ENCODE measurements around the gene CALM1. TPM values are rescaled to one million over a fixed set of nuclear protein-coding genes. Genes with fewer than 3 reads are reported as not detected.

Gene CALM1
- total RNA-seq, 1 donor from 2014 or later: 638 TPM

DNA sequence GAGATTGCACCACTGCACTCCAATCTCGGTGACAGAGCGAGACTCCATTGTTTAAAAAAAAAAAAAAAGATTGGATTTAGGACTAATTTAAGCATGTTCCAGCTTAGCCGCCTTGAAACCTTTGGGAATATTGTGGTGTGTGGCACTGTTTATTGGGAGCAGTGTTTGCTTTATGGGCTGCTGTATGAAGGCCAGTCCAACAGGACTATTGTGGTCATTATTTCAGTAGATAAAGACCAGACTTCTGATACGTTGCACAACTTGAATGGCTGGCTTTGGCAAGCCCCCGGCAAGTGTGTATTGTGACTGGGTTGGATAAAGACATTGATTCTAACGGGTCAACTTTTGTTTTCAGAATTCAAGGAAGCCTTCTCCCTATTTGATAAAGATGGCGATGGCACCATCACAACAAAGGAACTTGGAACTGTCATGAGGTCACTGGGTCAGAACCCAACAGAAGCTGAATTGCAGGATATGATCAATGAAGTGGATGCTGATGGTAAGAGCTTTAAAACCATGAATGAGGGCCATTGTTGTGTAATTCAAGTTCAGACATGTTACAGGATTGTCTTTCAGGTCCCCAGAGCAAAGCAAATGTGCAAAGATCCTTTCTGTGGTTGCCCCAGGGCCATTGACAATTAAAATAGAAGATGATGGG lies 4.2 kb downstream of the CALM1 start:
- intact Hi-C loops (cut with DNase I): loop anchor here (5.0 kb wide), 1 partner anchor 201 kb away; no protein-coding TSS in a partner anchor
- ATAC-seq (no peak), DNase-seq (ENCODE audit: missing footprints) (no peak)

DNA sequence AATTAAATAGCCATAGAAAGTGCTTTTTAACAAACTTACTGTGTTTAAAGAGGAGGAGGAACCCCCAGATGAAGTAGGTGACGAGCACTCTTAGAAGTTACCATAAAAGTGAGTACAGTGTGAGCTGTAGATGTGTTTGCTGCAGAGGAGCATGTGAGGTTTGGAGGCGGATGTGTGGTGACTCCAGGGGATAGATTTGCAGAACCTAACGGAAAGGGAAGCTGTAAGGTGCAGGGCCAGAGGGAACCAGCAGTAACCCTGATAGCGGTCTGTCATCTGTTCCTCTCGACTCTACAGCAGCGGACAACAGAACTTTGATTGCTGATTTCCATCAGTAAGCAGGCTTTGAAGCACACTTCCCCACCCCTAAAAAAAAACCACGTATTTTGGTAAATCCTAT lies 5.2 kb downstream of the CALM1 start:
- ATAC-seq (no peak), DNase-seq (ENCODE audit: missing footprints) (no peak)
- intact Hi-C loops (cut with DNase I): loop anchor here (5.0 kb wide), 1 partner anchor 200 kb away; no protein-coding TSS in a partner anchor

DNA sequence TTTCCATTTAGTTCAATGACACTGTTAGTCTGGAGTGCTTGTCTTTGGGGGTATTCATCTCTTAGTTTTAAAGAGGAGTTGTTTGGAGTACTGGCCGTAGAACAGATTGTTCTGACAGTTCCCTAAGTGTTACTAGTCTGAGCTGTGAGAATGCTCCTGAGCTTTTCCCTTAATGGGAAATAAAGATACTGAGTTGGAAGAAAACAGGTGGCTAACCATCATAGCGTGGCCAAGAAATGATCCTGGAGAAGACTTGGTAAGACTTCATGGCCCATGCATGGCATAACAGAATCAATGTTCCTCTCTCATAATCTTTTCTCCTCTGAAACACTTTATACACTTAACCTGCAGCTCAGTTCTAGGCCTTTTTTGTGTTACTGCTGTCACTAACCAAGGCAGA lies 6.2 kb downstream of the CALM1 start:
- intact Hi-C loops (cut with DNase I): loop anchor here (5.0 kb wide), 1 partner anchor 199 kb away; no protein-coding TSS in a partner anchor
- no peak for DNase-seq (ENCODE audit: missing footprints)
- no peak for ATAC-seq

DNA sequence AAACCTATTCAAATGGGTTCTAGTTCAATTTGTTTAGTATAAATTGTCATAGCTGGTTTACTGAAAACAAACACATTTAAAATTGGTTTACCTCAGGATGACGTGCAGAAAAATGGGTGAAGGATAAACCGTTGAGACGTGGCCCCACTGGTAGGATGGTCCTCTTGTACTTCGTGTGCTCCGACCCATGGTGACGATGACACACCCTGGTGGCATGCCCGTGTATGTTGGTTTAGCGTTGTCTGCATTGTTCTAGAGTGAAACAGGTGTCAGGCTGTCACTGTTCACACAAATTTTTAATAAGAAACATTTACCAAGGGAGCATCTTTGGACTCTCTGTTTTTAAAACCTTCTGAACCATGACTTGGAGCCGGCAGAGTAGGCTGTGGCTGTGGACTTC lies 8.3 kb downstream of the CALM1 start:
- intact Hi-C loops (cut with DNase I): no loop called here
- no peak for DNase-seq (ENCODE audit: missing footprints)
- no peak for ATAC-seq

DNA sequence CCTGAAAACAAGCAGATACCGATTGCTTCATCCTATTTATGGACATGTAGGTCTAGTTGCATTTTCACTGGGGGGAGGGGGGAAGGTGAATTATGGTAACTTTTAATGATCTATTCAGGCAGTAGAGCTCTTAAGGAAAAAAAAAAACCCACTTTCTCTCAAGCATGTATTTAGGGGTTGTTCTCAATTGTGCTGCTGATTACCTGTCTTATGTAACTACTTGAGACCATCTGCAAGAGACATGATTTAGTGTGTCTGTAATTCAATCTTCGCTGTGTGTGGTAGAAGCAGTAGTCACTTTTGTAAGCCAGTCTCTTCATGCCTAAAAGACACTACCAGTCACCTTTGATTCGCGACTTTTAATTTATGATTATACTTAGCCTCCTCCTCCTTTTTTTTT lies 8.9 kb downstream of the CALM1 start:
- intact Hi-C loops (cut with DNase I): no loop called here
- ATAC-seq (no peak), DNase-seq (ENCODE audit: missing footprints) (no peak)

DNA sequence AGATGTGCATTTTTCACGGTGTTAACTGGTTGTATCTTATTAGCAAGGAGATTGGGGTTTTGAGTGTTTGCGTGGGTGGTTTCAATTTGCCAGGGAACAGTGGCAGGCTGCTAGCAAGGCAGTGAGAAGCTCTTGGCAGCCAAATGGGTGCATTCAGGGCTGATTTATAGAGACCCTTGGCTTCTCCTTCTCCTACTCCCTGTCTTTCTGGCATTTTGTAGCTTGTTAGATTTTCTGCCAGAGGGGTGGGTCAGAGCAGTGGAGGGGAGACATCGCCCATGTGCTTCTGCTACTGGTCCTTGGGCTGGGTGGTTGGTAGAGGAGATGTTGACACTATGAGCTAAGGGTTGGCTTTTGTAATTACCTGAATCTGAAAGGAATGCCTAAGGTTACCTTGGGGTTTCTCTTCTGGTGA lies 9.6 kb downstream of the CALM1 start:
- ATAC-seq (no peak), DNase-seq (ENCODE audit: missing footprints) (no peak)
- intact Hi-C loops (cut with DNase I): no loop called here

DNA sequence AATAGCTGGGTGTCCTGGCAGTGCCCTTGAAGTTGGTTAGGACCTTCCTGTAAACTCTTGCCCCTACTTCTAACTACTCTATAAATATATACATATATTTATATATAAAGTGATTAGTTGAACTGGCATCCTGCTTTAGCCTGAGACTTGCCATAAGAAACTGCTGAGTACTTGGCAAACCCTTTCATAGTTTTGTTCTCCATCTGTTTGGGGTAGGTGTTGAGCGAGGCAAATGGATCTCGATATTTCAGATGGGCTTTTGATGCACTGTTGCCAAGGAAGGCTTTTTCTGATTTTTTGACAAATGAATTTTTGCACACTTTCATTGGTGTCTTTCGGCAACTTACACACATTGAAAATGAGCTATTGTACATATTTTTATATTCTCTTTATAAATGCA lies 10.4 kb downstream of the CALM1 start:
- ATAC-seq (no peak), DNase-seq (ENCODE audit: missing footprints) (no peak)
- intact Hi-C loops (cut with DNase I): no loop called here

DNA sequence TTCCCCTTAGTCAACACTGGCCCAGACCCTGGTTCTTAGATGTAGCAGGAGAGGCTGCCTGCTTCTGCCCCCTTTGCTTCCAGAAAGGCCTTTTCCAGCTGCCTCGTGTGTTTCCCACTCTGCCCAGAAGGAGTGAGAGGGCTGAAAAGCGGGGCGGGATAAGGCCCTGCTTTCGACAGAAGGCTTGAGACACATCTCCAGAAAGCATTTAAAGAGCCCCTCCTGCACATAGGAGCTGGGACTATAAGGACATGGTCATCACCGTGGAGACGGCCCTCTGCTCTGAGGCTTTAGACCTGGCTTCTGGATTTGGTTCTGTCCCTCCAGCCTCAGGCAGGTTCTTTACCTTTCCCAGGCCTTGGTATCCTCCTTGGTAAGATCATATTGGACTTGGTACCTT lies 11.9 kb downstream of the CALM1 start:
- DNase-seq (ENCODE audit: missing footprints): no peak
- intact Hi-C loops (cut with DNase I): no loop called here
- peak; percentile 20 for ATAC-seq

DNA sequence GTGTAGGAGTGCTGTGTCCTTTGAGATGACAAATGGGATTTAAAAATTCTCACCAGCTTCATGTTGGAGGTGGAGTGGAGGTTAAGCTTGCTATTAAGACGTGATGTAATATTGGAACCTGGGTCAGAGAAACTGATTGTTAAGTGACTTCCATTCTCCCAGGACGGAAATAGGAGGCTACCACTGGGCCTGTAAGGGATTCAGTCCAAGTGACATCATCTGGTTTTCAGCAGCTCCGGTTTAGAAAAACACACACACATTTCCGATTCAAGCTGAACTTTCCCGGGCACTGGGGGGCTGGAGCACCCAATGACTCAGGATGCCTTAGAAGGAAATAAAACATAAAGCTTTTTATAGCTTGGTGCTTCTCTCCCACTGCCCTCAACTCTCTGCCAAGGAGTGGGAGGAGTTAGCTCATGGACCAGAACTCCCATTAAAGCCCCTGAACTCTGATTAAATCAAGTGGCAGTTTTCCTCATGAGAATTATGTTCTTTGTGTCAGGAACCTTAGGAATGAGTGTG lies 12.4 kb downstream of the CALM1 start:
- peak; percentile 74 for ATAC-seq
- no peak for DNase-seq (ENCODE audit: missing footprints)
- intact Hi-C loops (cut with DNase I): no loop called here

DNA sequence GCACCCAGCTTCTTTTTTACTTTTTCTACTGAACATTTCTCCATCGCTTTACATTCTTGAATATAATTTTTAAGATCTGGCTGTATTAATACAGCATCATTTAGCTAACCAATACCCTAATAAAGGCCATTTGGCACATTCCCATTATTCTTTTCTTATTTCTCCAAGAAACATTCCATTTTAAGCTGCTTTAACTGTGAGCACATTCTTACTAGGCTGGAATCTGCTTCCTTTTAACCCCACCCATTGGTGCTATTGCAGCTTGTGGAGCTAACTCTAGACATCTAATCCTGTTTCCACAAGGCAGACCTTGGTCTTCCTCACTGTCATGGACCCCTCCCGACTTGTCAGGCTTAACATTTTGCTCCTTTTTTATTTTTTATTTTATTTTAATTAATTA lies 15.2 kb downstream of the CALM1 start:
- no peak for ATAC-seq
- intact Hi-C loops (cut with DNase I): no loop called here
- DNase-seq (ENCODE audit: missing footprints): no peak

DNA sequence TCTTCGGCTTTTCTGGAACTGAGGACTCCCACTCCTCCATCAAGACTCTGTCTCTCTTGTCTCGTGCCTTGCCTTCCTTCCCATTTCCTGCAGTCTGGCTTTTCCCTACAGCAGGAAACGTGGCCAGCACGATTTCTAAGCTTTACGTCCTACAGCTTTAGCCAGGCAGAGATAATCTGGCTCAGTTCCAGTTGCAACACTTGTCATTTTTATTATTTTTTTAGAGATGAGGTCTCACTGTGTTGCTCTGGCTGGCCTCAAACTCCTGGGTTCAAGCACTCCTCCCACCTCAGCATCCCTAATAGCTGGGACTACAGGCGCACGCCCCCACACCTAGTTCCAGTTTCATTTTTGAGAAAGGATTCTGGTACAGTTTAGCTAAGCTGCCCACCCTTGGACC lies 19.9 kb downstream of the CALM1 start:
- intact Hi-C loops (cut with DNase I): no loop called here
- DNase-seq (ENCODE audit: missing footprints) (no peak), ATAC-seq (no peak)

DNA sequence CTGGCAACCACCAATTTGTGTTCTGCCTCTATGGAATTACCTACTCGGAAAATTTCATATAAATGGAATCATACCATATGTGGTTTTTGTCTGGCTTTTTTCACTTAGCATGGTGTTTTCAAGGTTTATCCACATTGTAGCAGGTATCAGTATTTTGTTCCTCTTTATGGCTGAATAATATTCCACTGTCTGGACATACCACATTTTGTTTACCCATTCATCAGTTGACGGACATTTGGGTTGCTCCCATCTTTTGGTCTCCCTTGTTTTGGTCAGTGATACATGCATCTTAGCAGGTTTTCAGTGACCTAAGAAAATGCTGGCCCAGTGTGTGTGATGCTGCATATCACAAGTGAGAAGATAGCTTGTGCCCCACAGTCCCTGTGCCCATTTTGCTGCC lies 21.2 kb downstream of the CALM1 start:
- DNase-seq (ENCODE audit: missing footprints): no peak
- intact Hi-C loops (cut with DNase I): no loop called here
- ATAC-seq: no peak

DNA sequence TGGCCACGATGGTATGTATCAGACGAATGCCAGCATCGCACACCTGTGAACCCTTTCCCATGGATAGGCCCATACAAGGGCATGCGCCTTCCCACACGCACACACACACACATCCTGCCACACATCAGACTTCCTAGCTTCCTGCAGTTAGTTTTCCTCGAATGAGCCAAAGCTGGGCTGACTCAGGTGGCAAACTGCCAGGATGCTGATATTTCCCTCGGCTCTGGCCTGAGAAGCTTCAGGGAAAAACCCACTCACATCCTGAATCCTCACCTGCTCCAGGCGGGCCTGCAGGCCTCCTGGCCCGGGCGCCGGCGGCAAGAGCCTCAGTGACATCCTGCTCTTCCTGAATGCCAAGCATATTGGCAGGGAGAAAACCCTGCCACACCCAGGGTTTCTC lies 22.4 kb downstream of the CALM1 start:
- peak; percentile 73 for ATAC-seq
- intact Hi-C loops (cut with DNase I): no loop called here
- DNase-seq (ENCODE audit: missing footprints): peak; percentile 74

DNA sequence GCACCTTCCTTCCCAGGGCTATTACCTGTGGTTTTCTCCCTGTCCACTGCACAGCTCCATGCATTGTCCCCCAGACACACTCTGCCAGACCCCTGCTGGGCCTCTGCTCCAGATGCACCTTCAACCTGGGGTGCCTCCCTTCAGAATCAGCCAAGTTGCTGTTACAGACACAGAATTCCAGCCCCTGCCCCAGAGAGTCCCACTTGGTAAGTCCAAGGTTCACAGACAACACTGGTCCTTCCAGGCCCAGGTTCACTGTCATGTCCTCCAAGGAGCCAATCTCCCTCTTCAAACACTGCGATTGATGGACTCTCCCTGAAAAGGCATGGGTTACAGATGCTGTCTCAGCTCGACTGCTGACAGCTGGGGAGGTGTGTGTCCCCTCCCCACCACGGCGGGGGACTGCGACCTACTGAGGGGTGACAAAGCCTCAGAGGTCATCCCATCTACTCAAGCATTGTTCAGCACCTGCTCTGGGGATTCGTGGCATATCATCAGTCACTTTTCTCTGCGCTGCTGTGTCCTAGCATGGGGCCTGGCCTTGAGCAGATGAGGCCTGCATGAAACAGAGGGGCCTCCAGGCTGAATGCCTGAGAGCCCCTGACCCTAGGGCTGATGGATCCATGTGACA lies 24.3 kb downstream of the CALM1 start:
- ATAC-seq (no peak), DNase-seq (ENCODE audit: missing footprints) (no peak)
- intact Hi-C loops (cut with DNase I): no loop called here

DNA sequence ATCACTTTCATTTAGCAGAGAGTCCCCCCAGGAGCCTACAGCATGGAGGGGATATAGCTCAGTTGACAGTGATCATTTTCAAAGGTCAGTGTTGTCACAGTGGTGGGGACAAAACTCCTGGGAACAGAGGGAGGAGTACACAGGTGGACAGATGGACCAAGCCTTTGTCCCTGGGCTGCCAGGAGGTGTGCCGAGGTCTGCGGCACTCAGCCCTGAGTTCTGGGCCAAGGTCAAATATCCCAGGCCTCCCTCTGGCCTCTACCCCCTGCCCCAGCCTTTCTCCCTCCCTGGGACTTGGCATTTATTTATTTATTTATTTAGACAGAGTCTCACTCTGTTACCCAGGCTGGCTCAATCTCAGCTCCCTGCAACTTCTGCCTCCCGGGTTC lies 24.8 kb downstream of the CALM1 start:
- ATAC-seq (no peak), DNase-seq (ENCODE audit: missing footprints) (no peak)
- intact Hi-C loops (cut with DNase I): no loop called here

DNA sequence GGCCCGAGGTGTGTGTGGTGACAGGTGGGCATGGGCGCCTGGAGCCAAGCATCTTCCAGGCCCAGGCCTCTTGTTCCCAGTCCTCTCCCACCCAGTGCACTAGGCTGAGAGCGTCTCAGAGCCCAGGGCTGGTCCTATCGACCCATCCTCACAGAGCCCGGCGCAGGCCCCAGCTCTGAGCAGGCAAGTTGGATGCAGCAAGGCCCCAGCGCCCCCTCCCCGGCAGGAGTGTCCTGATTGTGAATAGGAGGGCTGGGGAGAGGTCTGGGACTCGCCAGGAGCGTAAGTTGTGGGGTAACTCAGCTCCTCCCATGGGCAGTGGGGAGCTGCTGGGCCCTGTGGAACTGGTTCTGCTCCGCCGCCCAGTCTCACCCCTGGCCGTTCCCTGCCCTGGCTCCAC lies 26.3 kb downstream of the CALM1 start:
- intact Hi-C loops (cut with DNase I): no loop called here
- ATAC-seq: no peak
- no peak for DNase-seq (ENCODE audit: missing footprints)

DNA sequence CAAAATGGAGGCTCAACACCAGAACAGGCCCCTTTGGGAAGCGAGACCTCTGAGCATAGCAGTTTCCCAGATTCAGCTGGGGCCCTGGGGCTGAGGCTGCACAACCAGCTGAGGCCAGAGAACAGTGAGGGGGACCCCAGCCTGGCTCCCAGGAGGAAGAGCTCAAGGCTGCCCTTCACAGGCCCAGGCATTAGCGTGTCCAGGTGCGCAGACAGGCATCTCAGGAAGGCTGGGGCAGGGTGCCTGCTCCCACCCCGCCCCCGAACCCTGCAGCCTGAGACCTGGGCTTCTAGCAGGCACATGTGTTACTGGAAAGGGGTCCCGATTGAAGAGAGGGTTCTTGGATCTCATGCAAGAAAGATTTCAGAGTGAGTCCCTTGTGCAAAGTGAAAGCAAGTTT lies 27.2 kb downstream of the CALM1 start:
- ATAC-seq (no peak), DNase-seq (ENCODE audit: missing footprints) (no peak)
- intact Hi-C loops (cut with DNase I): no loop called here

DNA sequence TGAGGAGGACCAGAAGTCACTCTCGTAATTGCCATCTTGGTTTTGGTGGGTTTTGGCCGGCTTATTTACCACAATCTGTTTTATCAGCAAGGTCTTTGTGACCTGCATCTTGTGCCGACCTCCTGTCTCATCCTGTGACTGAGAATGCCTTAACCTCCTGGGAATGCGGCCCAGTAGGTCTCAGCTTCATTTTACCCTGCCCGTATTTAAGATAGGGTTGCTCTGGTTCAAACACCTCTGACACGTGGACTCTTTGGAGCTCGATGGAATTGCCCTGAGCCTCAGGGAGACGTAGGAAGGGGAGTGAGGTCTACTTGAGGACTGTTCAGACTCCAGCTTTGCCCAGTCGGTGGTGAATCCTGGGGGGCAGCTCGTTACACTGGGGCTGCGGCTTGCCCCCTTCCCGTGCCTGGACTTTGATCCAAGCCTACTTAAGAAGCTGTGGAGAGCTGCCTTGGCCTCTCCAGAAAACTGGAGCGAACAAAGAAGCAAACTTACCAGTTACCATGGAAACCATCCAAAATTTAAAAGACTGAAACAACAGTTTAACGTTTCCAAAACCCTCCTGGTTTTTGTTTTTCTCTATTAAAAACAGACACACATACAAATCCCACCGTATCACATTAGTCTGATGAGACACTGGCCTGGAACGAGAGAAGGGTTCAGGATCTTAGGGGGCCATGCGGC lies 28.0 kb downstream of the CALM1 start:
- ATAC-seq: no peak
- intact Hi-C loops (cut with DNase I): no loop called here
- no peak for DNase-seq (ENCODE audit: missing footprints)

DNA sequence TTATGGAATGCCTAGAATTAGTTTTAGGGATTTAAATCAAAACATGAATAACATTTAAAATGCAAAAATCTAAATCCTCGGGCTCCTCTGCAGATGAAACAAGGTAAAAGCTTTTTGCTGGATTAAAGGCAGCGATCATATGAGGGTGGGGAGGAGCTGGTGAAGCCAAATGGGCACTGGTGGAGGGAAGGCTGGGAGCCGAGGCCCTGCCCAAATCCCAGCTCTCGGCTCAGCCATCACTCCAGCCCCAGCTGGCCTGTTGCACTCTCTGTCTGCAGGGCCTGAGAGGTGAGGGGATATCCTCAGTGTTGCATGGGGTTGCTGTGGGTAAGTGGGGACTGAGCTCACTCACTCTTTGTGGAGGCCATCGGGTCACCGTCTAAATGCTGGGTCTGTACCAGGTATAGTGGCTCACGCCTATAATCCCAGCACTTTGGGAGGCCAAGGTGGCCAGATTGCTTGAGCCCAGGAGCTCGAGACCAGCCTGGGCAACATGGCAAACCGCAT lies 28.6 kb downstream of the CALM1 start:
- intact Hi-C loops (cut with DNase I): no loop called here
- DNase-seq (ENCODE audit: missing footprints) (no peak), ATAC-seq (no peak)

DNA sequence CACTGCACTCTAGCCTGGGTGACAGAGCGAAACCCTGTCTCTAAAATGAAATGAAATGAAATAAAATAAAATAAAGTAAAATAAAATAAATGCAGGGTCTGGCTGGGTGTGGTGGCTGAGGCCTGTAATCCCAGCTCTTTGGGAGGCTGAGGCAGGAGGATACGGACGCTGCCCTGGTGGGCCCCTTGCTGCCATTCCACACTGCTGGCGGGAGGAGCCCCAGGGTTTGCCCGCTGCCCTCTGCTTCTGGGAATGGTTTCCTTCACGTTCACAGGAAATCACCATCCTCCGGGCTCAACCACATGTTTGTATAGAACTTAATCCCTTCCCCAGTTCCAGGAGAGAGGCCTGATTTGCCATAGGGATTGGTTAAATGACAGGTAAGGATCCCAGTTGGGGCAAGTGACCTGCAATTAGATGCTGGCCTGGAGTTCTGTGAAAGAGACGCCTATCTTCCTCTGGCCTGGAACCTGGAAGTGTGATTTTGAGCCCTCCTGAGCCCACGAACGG lies 29.3 kb downstream of the CALM1 start:
- no peak for DNase-seq (ENCODE audit: missing footprints)
- ATAC-seq: no peak
- intact Hi-C loops (cut with DNase I): no loop called here

All from Right ventricle myocardium inferior (tissue), 1 donor.